ENCODE results near the gene RPLP2.

GRCh38 chr11:827897-828192, 18.1 kb downstream of the RPLP2 start, which contains the start of gene CRACR2B:
- TF ChIP-seq CTCF (IDR thresholded peaks at IDR 0.05) (no peak), EZH2 (IDR thresholded peaks at IDR 0.05) (no peak), EZH2phosphoT487 (IDR thresholded peaks at IDR 0.05) (no peak)

Measured in neural progenitor cell (in vitro differentiated cells).